Fibroblast of skin of left biceps (primary cell): ENCODE data around the gene ERC1.

Experiments used
- DNase-seq, 2 experiments: peaks; one replicate each; pipeline ENCODE4 v3.0.0-alpha.2; 2013; ENCODE audit warnings: low read depth in 2 of 2

Gene ERC1

DNA sequence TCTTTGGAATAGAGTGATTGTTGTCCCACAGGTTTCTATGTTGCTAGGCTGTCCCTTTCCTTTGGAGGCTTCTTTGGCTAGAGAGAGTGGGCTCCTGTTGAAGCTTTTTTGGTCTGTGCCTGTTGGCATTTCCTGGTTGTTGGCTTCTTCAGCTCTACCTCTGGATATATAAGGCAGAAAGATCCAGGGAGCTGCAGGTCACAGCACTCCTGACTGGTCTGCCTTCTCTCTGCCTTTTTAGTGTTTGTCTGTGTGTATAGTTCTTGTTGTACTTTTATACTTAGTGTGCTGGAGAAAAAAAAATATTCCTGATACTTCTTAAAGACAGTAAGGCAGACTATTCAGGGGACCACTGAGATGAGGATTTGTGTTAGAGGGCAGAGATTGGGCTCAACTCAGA lies 400.7 kb downstream of the ERC1 start:
- DNase-seq, result no peak

GRCh38 chr12:1395421-1395955 lies 404.5 kb downstream of the ERC1 start:
- no peak for DNase-seq

- DNase-seq, result no peak
Measured at GRCh38 chr12:1398673-1399072, 407.6 kb downstream of the ERC1 start.

DNA sequence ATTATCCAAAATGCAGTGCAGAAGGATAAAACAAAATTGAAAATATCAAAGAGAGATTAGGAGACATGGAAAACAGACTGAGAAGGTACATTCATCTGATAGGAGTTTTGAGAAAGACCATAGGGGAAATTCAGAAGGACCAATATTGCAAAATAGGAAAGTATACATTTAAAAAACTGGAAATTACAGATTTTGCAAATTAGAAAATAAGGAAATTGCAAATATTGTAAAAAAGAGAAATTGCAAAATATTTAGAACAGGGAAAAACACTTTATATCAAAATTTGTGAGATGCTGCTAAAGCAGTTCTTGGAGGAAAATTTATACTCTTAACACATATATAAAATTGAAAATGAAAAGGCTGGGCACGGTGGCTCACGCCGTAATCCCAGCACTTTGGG lies 410.9 kb downstream of the ERC1 start:
- DNase-seq, result no peak

DNA sequence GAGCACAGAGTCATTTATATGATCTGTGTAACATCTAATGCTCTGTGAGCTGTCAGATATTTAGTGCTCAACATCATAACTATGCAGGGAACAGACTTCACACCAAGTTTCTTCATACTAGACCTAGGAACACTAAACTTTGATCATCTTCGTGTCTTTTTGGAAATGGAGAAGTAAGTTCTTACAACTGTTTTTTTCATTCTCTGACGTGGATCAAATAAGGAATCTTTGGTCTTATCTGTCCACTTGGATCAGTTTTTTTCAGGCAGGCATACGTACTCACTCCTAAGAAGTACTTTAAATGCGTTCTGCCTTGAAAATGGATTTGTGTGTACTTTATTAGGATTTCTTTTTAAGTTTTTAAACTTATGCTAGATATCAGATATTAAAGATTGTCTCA lies 412.4 kb downstream of the ERC1 start:
- no peak for DNase-seq

DNA sequence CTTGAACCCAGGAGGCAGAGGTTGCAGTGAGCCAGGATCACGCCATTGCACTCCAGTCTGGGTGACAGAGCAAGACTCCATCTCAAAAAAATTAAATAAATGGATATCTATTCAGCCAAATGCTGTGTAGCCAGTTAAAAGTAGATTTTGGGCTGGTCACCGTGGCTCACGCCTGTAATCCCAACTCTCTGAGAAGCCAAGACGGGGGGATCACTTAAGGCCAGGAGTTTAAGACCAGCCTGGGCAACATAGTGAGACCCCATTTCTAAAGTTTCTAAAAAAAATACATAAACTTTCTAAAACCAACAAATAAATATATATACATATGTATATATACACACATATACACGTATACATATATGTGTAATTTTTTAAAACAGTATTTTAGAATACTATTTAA lies 414.6 kb downstream of the ERC1 start:
- DNase-seq, result no peak

GRCh38 chr12:1410794-1411193 lies 419.8 kb downstream of the ERC1 start:
- no peak for DNase-seq

GRCh38 chr12:1413930-1414329 lies 422.9 kb downstream of the ERC1 start:
- no peak for DNase-seq

GRCh38 chr12:1418144-1418543 lies 427.1 kb downstream of the ERC1 start:
- no peak for DNase-seq

GRCh38 chr12:1419849-1420371 lies 428.9 kb downstream of the ERC1 start:
- DNase-seq, result no peak

- DNase-seq, result no peak
Measured at GRCh38 chr12:1421091-1421846, 430.2 kb downstream of the ERC1 start.

- no peak for DNase-seq
Measured at GRCh38 chr12:1422604-1423315, 431.7 kb downstream of the ERC1 start.

DNA sequence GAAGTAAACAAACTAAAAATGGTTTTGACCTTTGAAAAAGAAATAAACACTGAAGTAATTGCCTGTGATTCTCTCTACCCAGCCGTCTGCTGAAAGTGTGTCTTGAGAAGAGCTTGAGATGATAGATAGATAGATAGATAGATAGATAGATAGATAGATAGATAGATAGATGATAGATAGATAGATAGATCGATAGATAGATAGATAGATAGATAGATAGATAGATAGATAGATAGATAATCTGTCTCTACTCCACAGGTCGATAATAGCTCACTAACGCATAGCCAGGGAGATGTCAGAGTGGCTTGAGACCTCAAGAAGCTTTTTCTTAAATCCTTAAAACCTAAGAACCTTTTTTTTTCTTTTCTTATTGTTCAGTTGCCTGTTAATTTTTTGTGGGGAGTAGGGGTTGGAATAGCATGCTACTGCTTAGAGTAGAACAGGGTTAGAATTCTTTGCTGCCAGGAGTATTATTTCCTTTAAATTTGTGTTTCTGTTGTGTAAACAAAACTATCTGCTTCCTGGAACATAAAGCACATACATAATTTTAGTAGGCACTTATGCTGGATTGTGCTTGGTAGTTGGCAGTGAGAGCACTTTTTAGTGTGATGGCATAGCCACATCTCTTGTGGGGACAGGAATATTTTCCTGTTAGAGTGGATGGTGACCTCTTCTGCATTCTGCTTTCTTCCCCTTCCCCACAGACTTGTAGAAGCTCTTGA lies 433.8 kb downstream of the ERC1 start:
- no peak for DNase-seq

DNA sequence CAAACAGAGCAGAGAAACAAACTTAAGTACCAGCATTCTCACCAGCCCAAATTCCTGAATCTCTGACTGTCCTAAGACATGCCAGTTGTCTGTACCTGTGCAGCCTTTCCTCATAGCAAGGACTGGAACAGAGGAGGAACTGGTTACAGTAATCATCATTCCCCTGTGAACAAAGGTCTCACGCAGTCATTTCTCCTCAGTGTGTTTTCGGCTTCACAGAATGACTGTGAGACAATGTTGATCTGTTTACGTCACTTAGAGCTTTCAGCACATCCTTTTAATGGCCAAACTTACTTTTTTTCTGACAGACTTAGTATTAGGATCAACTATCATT lies 434.3 kb downstream of the ERC1 start:
- DNase-seq, result no peak

DNA sequence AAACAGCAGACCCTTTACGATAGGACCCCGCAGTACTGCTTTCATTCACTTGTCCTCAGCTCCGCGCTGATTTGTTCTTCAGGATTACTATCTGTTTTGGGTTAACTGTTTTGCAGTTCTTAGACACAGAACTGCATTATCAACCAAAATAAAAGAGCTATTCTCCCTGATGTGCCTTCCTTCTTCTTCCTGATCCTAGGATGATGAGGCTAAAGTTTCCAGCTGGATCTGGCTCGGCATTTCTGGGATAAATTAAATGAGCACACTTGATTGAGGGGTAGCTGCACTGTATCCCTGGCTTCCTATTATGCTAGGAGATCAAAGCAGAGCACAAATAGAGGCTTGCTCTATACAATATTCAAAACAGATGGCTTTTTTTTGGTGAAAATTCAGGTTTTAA lies 437.6 kb downstream of the ERC1 start:
- DNase-seq, result no peak

GRCh38 chr12:1429980-1430379 lies 439.0 kb downstream of the ERC1 start:
- DNase-seq, result peak; percentile 13

DNA sequence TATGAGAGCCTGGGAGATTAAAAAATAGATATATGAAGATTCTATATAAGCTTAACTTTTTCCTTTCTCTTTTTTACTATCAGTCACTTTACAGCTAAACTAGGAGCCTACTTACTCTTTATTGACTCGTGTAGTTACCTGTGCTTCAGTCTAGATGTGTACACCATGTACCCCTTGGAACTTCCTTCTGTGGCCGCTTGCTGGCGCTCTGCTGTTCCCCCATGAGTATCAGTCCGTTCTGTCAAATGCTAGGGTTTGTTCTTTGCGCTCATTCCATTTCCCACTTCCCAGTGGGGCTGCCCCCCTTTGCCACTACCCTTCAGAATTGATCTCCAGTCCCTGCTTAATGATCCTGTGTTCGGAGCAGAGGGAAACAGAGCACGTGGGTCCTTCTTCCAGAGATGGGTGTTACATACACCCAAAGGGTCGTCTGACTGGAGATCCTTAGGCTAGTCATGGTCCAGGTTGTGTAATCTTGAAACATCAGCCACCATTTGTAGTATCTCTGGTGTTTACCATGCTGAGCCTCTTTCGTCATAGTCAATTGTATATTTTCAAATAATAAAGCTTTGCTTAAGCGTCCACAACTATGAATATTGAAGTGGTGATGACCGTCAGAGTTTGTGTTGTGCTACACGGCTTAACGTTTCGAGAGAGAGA lies 443.4 kb downstream of the ERC1 start:
- DNase-seq, result no peak

DNA sequence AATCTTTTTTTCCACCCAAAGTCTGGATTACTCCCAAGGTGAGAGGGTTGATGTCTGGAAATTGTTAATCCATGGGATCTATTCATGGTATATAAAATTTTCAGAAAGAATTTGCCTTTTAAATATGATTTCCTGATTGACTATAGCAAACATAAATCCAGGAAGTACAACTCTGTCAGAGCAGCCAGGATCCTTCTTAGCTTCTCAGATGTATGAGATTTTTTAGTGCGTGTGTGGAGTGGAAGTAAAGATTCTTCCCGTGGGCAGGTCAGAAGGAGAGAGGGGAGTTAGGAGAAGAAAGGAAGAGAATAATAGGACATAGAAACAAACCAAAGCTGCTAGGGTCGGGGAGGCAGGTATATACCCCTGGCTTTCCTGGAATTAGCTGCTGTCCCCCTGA lies 444.0 kb downstream of the ERC1 start:
- DNase-seq, result no peak

DNA sequence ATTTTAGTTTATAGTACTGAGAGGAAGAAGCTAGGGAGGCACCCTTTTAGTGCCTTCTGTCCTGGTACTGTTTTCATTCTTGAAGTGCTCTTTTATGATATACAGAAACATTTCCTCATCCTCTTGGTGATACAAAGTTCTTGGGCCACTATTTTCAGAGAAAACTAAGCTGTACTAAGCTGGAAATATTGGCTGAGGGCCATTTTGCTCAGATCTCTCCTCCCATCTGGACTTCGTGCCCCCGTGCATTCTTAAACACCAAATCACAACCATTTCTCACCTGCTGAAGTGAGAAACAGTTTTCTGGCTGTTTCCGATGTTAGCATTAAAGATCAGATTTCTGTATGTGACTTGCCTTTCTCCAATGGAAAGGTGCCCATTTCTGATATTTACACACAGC lies 444.4 kb downstream of the ERC1 start:
- no peak for DNase-seq

DNA sequence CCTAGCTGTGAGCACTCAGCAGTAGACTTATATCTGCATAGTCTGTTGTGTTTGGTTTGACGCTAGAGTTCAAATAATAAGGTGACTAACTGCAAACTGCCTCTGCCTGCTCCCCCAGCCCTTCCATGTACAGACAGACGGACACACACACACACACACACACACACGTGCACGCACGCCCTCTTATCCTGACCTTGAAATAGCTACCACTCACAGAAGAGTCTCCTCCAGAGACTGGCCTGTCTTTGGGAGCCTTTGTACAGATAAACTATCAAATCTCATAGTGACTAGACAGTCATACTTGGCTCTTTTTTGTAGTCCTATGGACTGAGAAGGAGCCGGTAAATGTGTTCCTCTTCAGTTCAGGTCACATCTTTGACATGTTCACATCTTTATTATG lies 445.0 kb downstream of the ERC1 start:
- DNase-seq, result no peak

- no peak for DNase-seq
Measured at GRCh38 chr12:1436981-1437380, 446.0 kb downstream of the ERC1 start.

- no peak for DNase-seq
Measured at GRCh38 chr12:1439201-1439600, 448.2 kb downstream of the ERC1 start.
